ENCODE measurements around the gene IRF2BPL. TPM values are rescaled to one million over a fixed set of nuclear protein-coding genes. Genes with fewer than 3 reads are reported as not detected.

IRF2BPL gene
- total and polyA plus RNA-seq, 9 of the 15 experiments (the other 6 are each of a cell fraction or from before 2014, with no cell fraction given) = 0.52 to 21.6 (median 2.5) TPM

GRCh38 chr14:76977793-76978720 lies 50.5 kb downstream of the IRF2BPL start (continued):
- TF ChIP-seq ZNF253 (CRISPR knock-in tag; conservative IDR thresholded peaks at IDR 0.05) (no peak), SNRNP70 (optimal IDR thresholded peaks at IDR 0.05; ENCODE audit: low read depth, low read length) (no peak), SFPQ (IDR thresholded peaks at IDR 0.05; ENCODE audit: low read depth, low read length) (no peak), ZNF316 (IDR thresholded peaks at IDR 0.05) (no peak), CHD7 (IDR thresholded peaks at IDR 0.05; ENCODE audit: low read depth, low read length) (no peak), ZBTB33 (CRISPR knock-in tag; IDR thresholded peaks at IDR 0.05) (no peak), ZNF589 (CRISPR knock-in tag; IDR thresholded peaks at IDR 0.05; ENCODE audit: low read depth) (no peak), CTBP1 (IDR thresholded peaks at IDR 0.05; ENCODE audit: borderline replicate concordance) (peak; percentile 47; the same call in 1 of the 2 replicates), NFE2L1 (tag; IDR thresholded peaks at IDR 0.05; ENCODE audit: borderline replicate concordance, low read depth) (no peak), SMARCB1 (IDR thresholded peaks at IDR 0.05; ENCODE audit: insufficient read length, low read depth) (no peak)

Data from K562 (cell line).